ENCODE measurements around the gene PLCH1.

- no peak for TF ChIP-seq FOXA1 (IDR thresholded peaks at IDR 0.05)
- no peak for TF ChIP-seq CTCF (IDR thresholded peaks at IDR 0.05; ENCODE audit: low read depth, low read length, missing input control)
- TF ChIP-seq RAD21 (IDR thresholded peaks at IDR 0.05), result no peak
- no peak for TF ChIP-seq RXRA (IDR thresholded peaks at IDR 0.05)
Measured at GRCh38 chr3:155683344-155683720, 61.5 kb downstream of the PLCH1 start.
